GM12891 (cell line): ENCODE measurements around the gene FLOT1.
"Not testable (repeated sequence)": the region's sequence is repeated elsewhere in the genome, so short reads cannot be mapped to it uniquely, and the experiment has no call there.

Experiments used
- DNase-seq: peaks from one replicate; pipeline ENCODE4 v3.0.0; 2011; ENCODE audit warnings: low spot score; ENCODE audit not compliant: insufficient read length
- FAIRE-seq: peaks from 2 replicates; lab custom pipeline; 2011; peaks lifted over from hg19 to GRCh38; lab: Jason Lieb, UNC
- PAX5 ChIP-seq: IDR thresholded peaks from 2 replicates; pipeline ENCODE4 v1.6.1; 2011; ENCODE audit warnings: low read length, moderate library complexity, mild to moderate bottlenecking; ENCODE audit not compliant: insufficient read depth, severe bottlenecking
- POLR2A ChIP-seq: IDR thresholded peaks from 2 replicates; pipeline ENCODE4 v1.6.1; 2011; ENCODE audit warnings: low read depth, low read length, control low read depth
- POLR2AphosphoS5 ChIP-seq: IDR thresholded peaks from 2 replicates; pipeline ENCODE4 v1.6.1; 2011; ENCODE audit warnings: low read depth, low read length, control low read depth
- POU2F2 ChIP-seq: IDR thresholded peaks from 2 replicates; pipeline ENCODE4 v1.6.1; 2011; ENCODE audit warnings: low read depth, mild to moderate bottlenecking, control low read depth, low read length, moderate library complexity
- SPI1 ChIP-seq: IDR thresholded peaks from 2 replicates; pipeline ENCODE4 v1.6.1; 2011; ENCODE audit warnings: low read depth, low read length, control low read depth
- TAF1 ChIP-seq: IDR thresholded peaks from 2 replicates; pipeline ENCODE4 v1.6.1; 2011; ENCODE audit warnings: low read depth, low read length, control low read depth

Gene FLOT1

DNA sequence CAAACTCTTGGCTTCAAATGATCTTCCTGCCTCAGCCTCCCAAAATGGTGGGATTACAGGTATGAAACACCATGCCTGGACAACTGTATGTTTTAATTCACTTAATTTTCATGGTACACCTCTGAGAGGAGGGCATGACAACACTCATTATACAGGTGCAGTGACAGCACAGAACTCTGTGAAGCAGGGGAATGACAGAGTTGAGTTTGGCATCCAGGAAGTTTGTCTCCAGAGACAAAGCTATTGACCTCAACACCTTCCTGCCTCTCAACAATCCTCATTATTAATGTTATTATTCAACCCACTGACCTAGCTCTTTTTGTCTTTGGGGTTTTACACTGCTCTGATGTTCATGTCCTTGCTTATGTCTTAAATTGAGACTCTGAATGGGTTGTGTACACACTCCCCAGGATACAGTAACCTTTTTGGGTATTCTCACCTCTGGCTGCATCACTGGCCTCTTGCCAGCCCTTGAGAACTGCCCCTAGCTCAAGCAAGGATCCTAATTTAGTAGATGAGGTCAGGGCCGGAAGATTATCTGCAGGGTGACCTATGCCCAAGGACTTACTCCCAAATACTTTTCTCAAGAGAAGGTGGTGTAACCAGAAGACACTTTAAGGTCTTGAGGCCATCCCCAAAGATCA lies 14.9 kb upstream of the FLOT1 start:
- TF ChIP-seq POLR2A (no peak), PAX5 (no peak), POLR2AphosphoS5 (no peak), SPI1 (no peak), TAF1 (no peak), POU2F2 (no peak)
- DNase-seq (no peak), FAIRE-seq (no peak)

- FAIRE-seq, DNase-seq: not testable (repeated sequence)
Measured at GRCh38 chr6:30756405-30757003, 14.0 kb upstream of the FLOT1 start.

DNA sequence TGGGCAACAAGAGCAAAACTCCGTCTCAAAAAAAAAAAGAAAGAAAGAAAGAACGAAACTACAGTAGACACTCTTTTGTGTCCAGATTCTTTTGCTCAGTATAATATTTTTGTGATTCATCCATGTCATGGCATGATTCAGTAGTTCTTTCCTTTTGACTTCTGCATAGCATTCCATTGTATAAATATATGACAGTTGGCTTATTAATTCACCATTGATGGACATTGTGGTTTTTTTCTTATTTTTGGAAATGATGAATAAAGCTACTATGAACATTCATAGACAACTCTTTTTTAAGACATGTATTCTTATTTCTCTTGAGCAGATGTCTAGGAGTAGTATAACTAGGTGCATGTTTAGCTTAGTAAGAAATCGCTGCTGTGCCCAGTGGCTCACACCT lies 12.1 kb upstream of the FLOT1 start:
- TF ChIP-seq POLR2A (no peak), POU2F2 (no peak), TAF1 (no peak), PAX5 (no peak), SPI1 (no peak), POLR2AphosphoS5 (no peak)
- DNase-seq, result no peak
- no peak for FAIRE-seq

DNA sequence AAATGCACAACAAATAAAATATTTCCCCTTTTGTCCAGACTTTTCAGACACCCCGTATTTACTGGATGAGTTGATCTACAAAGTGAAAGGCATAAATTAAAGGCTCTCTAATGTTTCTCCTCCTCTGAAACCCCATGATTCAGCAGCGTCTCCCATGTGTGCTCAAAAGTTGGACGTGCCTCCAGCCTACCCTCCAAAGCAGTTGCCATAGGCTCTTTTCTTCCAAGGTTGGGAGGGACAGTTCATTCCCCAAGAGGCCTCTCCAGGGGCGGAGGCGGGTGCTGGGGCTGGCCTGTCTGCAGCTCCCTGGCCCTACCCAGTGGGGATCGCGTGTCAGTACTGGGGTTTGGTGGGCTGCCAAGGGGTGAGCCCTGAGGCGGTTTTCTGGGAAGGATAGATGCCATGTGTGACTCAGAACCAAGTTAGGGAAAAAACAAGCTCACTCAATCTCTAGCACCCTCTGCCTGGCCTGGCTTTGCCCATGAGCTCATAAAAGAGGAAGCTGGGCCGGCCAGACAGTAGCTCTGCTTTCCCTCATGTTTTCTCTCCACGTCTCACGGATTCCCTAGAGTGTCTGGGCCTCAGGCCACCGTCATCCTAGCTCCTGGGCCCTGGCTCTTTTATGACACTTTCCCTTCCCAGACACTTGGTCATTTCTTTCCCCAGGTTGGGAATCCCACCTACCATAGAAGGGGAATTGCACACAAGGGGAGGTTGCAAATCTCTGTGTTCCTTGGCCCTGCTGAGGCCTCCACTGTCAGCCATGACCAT lies 9.9 kb upstream of the FLOT1 start:
- TF ChIP-seq POLR2A (no peak), POLR2AphosphoS5 (no peak), SPI1 (peak; percentile 65)
- FAIRE-seq (no peak), DNase-seq (no peak)

- FAIRE-seq, result no peak
Measured at GRCh38 chr6:30750379-30750668, 7.8 kb upstream of the FLOT1 start.

GRCh38 chr6:30749554-30750378 lies 7.3 kb upstream of the FLOT1 start:
- TF ChIP-seq PAX5 (no peak), POU2F2 (no peak), POLR2AphosphoS5 (no peak), SPI1 (no peak), POLR2A (no peak), TAF1 (no peak)
- FAIRE-seq, result no peak
- no peak for DNase-seq

More at GRCh38 chr6:30750379-30750668, 7.8 kb upstream of the FLOT1 start:
- no peak for DNase-seq
- TF ChIP-seq POLR2A, result no peak
- TF ChIP-seq POU2F2, result no peak

- no peak for TF ChIP-seq SPI1
- no peak for TF ChIP-seq POLR2AphosphoS5
- TF ChIP-seq POLR2A, result no peak
- TF ChIP-seq TAF1, result no peak
- TF ChIP-seq PAX5, result no peak
- TF ChIP-seq POU2F2, result no peak
- DNase-seq, result no peak
- FAIRE-seq, result no peak
Measured at GRCh38 chr6:30748851-30749540, 6.5 kb upstream of the FLOT1 start.

DNA sequence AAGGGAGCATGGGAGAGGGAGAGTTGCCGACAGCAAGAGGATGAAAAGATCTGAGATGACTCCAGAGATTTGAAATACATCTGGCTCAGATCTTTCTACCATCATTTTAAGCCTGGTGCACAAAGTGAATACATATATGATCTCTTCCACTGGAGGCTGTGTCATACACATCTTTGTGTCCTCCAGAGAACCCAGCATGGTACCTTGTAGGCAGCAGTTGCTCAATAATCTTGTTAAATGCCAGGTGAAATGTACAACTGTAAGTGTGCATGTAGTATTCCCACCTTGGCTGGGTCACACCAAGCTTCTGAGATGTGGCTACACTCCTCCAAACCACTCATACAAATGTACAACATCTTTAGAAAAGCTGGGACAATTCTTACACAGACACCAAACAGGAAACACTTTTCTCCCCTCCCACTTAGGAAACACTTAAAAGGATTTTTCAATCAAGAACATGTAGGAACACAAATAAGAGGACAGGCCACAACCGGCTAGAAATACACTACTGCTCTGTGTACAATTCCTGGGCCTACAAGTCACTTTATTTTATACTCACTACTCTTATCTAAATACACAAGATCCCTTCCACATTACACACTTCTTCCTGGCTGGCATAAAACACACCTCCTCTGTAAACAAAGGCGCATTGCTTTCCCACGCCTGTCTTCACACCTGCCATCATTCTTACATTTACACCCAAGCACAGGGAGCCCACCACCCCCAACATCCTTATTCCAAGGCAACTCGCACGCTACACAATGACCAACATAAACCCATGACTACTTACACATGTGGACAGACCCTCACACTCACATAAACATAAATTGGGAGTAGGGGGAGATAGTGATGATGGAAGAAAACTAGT lies 5.6 kb upstream of the FLOT1 start:
- no peak for FAIRE-seq
- no peak for DNase-seq
- no peak for TF ChIP-seq POLR2AphosphoS5
- no peak for TF ChIP-seq POU2F2
- no peak for TF ChIP-seq TAF1
- no peak for TF ChIP-seq SPI1
- no peak for TF ChIP-seq POLR2A
- no peak for TF ChIP-seq PAX5

DNA sequence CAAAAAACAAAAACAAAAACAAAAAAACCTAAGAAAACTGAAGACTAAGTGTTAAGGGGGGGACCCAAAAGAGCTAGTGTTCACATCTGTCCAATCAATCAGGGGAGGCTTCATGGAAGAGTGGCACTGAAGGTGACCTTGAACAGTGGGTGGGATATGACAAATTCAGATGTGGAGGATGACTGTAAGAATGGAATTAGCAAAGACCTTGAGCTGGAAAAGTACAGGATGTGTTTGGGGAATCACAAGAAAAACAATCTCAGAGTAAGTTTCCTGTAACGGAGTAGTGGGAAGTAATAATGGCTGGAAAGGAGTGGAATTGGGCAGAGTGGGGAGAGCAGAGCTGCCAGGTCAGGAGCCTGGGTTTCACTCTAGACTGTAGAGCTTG lies 4.8 kb upstream of the FLOT1 start:
- FAIRE-seq (no peak), DNase-seq (no peak)
- no peak for TF ChIP-seq POLR2A
- no peak for TF ChIP-seq POLR2AphosphoS5
- TF ChIP-seq PAX5, result no peak
- TF ChIP-seq TAF1, result no peak
- no peak for TF ChIP-seq POU2F2
- no peak for TF ChIP-seq SPI1
